GM19467 (cell line): ENCODE data around the gene CIBAR2.

Source experiments
- ATAC-seq: cut with Tn5 transposase; IDR thresholded peaks from one replicate; pipeline ENCODE4 v1.9.1; 2021; ENCODE audit warnings: mild to moderate bottlenecking, moderate library complexity; ENCODE audit not compliant: unreplicated experiment

Gene CIBAR2

GRCh38 chr16:85144026-85144915 is 32.0 kb upstream of the CIBAR2 start:
- ATAC-seq: no peak

GRCh38 chr16:85142771-85143211 is 30.5 kb upstream of the CIBAR2 start:
- no peak for ATAC-seq

GRCh38 chr16:85142129-85142513 is 29.8 kb upstream of the CIBAR2 start:
- ATAC-seq: no peak

GRCh38 chr16:85141491-85142128 is 29.3 kb upstream of the CIBAR2 start:
- no peak for ATAC-seq

- ATAC-seq: no peak
These were observed 28.3 kb upstream of the CIBAR2 start for GRCh38 chr16:85140455-85141012.

GRCh38 chr16:85139881-85140339 is 27.6 kb upstream of the CIBAR2 start:
- ATAC-seq: no peak

- ATAC-seq: no peak
These were observed 26.8 kb upstream of the CIBAR2 start for GRCh38 chr16:85138825-85139627.

GRCh38 chr16:85138073-85138824 is 26.0 kb upstream of the CIBAR2 start:
- ATAC-seq: no peak

GRCh38 chr16:85137323-85138072 is 25.2 kb upstream of the CIBAR2 start:
- no peak for ATAC-seq

- ATAC-seq: no peak
These were observed 24.5 kb upstream of the CIBAR2 start for GRCh38 chr16:85136702-85137322.

- no peak for ATAC-seq
These were observed 24.0 kb upstream of the CIBAR2 start for GRCh38 chr16:85136213-85136701.

- ATAC-seq: no peak
These were observed 22.5 kb upstream of the CIBAR2 start for GRCh38 chr16:85134789-85135142.

- ATAC-seq: no peak
These were observed 22.0 kb upstream of the CIBAR2 start for GRCh38 chr16:85134076-85134788.

GRCh38 chr16:85133290-85133599 is 21.0 kb upstream of the CIBAR2 start:
- no peak for ATAC-seq

- no peak for ATAC-seq
These were observed 20.4 kb upstream of the CIBAR2 start for GRCh38 chr16:85132456-85133289.

GRCh38 chr16:85130705-85131028 is 18.4 kb upstream of the CIBAR2 start:
- ATAC-seq: no peak

GRCh38 chr16:85129876-85130704 is 17.8 kb upstream of the CIBAR2 start:
- no peak for ATAC-seq
